ENCODE measurements around the gene IDE.

DNA sequence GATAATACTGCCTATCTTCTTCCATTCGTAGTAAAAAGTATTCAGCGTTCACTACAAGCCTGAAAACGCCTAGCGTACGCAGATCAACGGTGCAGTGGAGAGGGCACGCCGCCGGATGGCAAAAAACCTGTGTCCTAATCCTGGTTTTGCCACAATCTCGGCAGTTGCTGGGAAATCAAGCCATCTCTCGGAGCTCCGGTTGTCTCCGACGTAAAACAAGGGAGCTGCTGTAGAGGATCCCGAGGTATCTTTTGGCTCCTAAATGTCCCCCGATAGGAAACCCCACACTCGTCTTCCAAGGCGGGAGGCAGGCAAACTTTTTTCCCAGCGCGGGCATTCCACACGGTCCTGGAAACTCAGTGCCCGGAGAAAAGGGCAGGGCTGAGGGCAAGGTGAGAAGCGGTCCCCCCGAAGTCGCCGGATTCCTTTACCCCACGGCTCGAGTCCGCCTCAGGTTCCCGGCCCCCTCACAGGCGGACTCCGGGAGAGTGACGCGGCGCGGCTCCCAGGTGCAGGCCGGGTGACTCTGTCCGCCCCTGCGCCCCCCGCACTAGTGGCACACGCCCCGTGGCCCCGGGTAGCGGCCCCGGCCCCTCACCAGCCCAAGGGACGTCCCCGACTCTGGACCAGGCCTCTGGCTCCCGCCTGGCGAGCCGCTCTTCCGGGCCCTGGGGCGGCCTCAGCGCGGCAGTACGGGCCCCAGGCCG is 649 bp downstream of the IDE start:
- TF ChIP-seq EP300 (IDR thresholded peaks at IDR 0.05) (no peak), POLR2A (IDR thresholded peaks at IDR 0.05) (no peak), POLR2AphosphoS5 (IDR thresholded peaks at IDR 0.05) (no peak)
- TF ChIP-seq, protein P1, sequence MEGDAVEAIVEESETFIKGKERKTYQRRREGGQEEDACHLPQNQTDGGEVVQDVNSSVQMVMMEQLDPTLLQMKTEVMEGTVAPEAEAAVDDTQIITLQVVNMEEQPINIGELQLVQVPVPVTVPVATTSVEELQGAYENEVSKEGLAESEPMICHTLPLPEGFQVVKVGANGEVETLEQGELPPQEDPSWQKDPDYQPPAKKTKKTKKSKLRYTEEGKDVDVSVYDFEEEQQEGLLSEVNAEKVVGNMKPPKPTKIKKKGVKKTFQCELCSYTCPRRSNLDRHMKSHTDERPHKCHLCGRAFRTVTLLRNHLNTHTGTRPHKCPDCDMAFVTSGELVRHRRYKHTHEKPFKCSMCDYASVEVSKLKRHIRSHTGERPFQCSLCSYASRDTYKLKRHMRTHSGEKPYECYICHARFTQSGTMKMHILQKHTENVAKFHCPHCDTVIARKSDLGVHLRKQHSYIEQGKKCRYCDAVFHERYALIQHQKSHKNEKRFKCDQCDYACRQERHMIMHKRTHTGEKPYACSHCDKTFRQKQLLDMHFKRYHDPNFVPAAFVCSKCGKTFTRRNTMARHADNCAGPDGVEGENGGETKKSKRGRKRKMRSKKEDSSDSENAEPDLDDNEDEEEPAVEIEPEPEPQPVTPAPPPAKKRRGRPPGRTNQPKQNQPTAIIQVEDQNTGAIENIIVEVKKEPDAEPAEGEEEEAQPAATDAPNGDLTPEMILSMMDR (IDR thresholded peaks at IDR 0.05) = no peak
